IPS DF 19.7 (cell line): ENCODE data around the gene MANF.
"Not testable (repeated sequence)": the region's sequence is repeated elsewhere in the genome, so short reads cannot be mapped to it uniquely, and the experiment has no call there.

Experiments used
- DNase-seq: peaks from one replicate; pipeline ENCODE4 v3.0.0-alpha.2; 2013; ENCODE audit warnings: low read depth, low spot score

MANF gene

GRCh38 chr3:51384726-51385473 lies at the start of gene MANF:
TSS of gene MANF (plus strand) at chr3:51385291. CDS start at chr3:51385343, 52 bp downstream.
- peak; percentile 96 for DNase-seq

GRCh38 chr3:51336261-51336660 lies 48.8 kb upstream of the MANF start:
- no peak for DNase-seq

- no peak for DNase-seq
Observed at GRCh38 chr3:51337666-51338065, 47.4 kb upstream of the MANF start.

GRCh38 chr3:51338632-51339031 lies 46.5 kb upstream of the MANF start:
- DNase-seq: no peak

GRCh38 chr3:51340013-51340829 lies 44.9 kb upstream of the MANF start:
- no peak for DNase-seq

GRCh38 chr3:51340989-51341636 lies 44.0 kb upstream of the MANF start:
- DNase-seq: no peak

- DNase-seq: no peak
Observed at GRCh38 chr3:51343918-51344687, 41.0 kb upstream of the MANF start.

GRCh38 chr3:51350751-51351150 lies 34.3 kb upstream of the MANF start:
- no peak for DNase-seq

GRCh38 chr3:51353131-51353530 lies 32.0 kb upstream of the MANF start:
- no peak for DNase-seq

GRCh38 chr3:51353691-51354090 lies 31.4 kb upstream of the MANF start:
- DNase-seq: no peak

GRCh38 chr3:51354172-51354571 lies 30.9 kb upstream of the MANF start:
- no peak for DNase-seq

- DNase-seq: no peak
Observed at GRCh38 chr3:51354731-51355615, 30.1 kb upstream of the MANF start.

- no peak for DNase-seq
Observed at GRCh38 chr3:51355891-51356578, 29.1 kb upstream of the MANF start.

- no peak for DNase-seq
Observed at GRCh38 chr3:51357856-51358255, 27.2 kb upstream of the MANF start.

GRCh38 chr3:51358981-51359380 lies 26.1 kb upstream of the MANF start:
- DNase-seq: no peak

GRCh38 chr3:51360806-51361205 lies 24.3 kb upstream of the MANF start:
- no peak for DNase-seq

- no peak for DNase-seq
Observed at GRCh38 chr3:51361746-51362145, 23.3 kb upstream of the MANF start.

GRCh38 chr3:51362476-51362875 lies 22.6 kb upstream of the MANF start:
- no peak for DNase-seq

GRCh38 chr3:51368276-51368675 lies 16.8 kb upstream of the MANF start:
- not testable (repeated sequence) for DNase-seq

- DNase-seq: no peak
Observed at GRCh38 chr3:51371943-51372557, 13.0 kb upstream of the MANF start.
